HG03108 (cell line): ENCODE results near the gene SKP2.
"Not testable (repeated sequence)": the region's sequence is repeated elsewhere in the genome, so short reads cannot be mapped to it uniquely, and the experiment has no call there.

Experiments used
- ATAC-seq: cut with Tn5 transposase; IDR thresholded peaks from one replicate; pipeline ENCODE4 v1.9.1; 2021; ENCODE audit warnings: moderate library complexity; ENCODE audit not compliant: unreplicated experiment

Gene SKP2

DNA sequence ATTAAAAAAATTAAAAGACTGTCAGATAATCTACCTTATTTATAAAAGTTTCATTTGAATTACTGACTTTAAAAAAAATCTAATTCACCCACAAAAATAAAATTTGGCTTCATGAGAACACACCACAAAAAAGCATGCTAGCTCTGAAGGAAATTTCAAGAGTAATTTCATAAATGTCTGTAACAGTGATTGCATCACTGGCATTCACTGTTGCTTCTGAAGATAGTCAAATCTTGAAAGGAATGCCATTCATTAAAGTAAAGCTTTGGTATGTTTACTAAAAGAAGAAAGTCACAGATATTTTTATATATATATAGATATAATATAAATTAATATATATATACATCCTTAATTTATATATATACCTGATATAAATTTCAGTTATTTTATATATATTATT lies 46.4 kb downstream of the SKP2 start:
- ATAC-seq, result no peak

DNA sequence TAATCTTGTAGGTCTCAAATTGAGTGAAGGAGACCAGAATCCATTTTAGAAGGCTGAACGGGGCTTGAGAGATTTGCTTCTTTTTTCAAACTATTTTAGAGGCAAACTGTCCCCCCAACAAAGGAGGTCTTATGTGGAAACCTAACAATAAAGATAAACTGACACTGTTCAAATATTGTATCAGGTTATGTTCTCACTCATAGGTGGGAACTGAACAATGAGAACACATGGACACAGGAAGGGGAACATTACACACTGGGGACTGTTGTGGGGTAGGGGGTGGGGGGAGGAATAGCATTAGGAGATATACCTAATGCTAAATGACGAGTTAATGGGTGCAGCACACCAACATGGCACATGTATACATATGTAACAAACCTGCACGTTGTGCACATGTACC lies 46.9 kb downstream of the SKP2 start:
- ATAC-seq, result not testable (repeated sequence)

DNA sequence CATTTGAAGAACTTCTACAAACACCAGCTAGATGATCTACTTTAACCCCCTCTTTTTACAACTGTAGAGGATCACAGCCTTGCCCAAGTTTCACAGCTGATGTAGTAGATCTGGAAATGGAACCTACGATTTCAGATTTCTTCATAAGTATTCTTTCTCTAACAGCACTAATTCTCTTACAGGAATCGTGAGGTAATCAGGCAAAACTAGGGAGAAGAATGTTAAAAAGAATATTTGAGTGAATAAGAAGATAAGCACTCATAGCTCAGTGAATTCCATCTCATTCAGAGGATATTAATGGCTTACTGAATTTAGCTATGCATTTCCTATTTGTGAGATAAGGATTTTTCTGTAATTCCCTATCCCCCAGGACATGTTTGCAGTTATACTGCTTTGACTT lies 47.7 kb downstream of the SKP2 start:
- ATAC-seq, result no peak

DNA sequence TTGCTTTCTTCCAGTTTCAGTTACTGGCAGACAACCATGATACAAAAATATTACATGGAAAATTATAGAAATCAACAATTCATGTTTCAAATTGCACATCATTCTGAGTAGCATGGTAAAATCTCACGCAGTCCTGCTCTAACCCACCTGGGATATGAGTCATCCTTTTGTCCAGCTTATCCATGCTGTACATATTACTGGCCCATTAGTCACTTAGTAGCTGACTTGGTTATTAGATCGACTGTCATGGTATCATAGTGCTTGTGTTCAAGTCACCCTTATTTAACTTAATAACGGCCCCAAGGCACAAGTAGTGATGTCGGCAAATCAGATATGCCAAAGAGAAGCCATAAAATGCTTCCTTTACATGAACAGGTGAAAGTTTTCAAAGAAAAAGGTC lies 48.6 kb downstream of the SKP2 start:
- ATAC-seq, result no peak

DNA sequence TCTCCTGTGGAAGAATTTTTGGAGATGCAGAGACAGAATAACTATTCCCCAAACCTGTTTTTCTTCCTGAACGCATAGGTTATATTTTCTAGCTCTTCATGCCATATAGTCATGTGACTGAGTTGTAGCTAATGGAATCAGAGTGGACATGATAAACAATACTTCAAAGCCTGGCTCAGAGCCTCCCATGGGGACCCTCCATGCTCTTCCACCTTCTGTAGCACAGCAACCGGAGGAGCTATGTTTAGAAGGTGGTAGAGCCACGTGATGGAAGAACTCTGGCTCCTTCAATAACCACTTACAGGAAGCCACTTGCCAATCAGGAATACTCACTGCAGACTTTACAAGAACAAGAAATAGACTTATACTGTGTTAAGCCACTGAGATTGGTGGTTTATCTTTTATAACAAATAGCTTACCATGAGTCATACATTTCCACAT lies 50.6 kb downstream of the SKP2 start:
- ATAC-seq, result no peak

DNA sequence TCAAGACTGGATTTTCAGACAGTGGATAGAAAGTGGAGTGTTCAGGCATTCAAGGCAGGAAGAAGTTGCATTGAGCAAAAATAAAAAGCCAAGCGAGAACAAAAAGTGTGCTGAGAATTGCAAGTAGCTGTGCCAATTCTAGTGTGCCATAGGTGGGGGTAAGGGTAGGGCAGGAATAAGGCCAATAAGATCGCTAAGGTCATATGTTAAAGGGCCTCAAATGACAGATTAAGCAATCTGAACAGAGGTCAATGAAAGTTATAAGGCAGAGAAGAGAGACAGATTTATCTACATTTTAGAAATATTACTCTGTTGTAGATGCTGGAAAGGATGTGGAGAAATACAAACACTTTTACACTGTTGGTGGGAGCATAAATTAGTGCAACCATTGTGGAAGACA lies 53.4 kb downstream of the SKP2 start:
- ATAC-seq, result no peak

DNA sequence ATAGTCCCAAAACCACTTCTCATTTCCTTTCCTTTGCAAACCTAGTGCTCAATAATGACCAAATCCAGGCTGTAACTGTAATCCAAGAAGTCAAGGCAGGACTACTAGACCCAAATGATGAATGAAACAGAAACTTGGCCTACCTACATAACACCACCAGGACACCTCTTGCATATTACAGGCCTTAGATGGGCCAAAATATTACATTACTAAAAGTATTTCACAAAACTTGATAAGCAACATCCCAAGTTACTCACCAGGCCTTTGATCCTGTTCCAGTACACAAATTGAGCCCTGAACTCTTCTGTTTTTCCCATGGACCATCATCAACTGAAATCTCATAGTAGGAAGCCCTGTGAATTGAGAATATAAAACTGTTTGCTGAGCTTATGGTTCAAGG lies 55.0 kb downstream of the SKP2 start:
- no peak for ATAC-seq

DNA sequence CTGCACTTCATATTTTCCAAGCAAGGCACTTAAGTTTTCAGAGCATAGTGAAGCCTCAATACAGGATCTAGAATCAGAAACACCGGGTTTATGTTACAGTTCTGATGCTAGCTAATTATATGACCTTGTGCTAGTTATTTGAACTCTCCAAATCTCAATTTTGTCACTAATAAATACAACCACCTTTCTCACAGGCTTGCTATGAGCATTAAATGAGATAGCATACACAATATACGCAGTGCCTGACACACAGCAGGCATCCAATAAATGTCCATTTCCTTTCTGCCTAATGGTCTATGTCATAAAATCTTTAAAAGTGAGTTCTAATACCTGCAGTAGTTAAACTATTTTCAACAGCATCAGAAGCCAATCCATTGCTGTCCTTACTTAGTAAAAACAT lies 56.9 kb downstream of the SKP2 start:
- no peak for ATAC-seq

DNA sequence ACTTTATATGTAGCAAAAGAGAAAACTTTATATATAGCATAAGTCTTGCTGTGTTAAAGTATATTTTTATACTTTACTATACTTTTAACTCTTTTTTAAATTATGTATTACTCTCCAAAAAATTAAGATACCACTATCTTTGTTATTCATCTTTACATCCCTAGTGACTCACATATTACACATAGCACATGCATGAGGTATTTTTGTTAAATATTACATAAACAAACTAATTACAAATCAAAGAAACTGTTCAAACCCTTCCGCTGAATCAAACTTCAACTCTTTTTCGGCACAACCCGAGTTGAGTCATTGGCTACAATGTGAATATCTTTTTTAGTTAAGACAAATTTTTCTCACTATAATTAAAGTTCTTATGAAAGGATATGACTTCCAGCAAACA lies 57.8 kb downstream of the SKP2 start:
- ATAC-seq, result no peak

DNA sequence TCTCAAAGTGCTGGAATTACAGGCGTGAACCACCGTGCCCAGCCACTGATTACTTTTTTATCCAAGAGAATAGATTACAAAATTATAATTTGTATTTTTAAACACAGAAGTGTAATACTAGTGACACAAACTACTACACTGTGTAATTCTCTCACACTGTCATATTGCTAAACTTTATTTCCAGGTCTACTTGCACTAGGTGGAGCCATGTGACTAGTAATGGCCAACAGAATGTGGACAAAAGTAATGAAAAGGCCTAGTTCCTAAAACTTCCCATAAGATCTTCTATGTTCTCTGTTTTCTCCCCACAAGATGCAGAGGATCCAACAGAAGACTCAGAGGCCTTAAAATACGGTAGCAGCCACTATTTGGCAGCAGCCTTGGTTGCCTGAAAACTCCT lies 62.5 kb downstream of the SKP2 start:
- ATAC-seq, result no peak

DNA sequence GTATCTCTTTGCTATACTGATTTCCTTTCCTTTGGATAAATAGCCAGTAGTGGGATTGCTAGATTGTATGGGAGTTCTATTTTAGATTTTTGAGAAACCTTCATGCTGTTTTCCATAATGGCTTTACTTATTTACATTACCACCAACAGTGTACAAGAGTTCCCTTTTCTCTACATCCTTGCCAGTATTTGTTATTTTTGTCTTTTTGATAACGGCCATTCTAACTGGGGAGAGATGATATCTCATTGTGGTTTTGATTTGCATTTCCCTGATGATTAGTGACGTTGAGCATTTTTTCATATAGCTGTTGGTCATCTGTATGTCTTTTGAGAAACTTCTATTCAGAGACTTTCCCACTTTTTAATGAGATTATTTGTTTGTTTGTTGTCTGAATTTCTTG lies 64.0 kb downstream of the SKP2 start:
- ATAC-seq, result no peak

DNA sequence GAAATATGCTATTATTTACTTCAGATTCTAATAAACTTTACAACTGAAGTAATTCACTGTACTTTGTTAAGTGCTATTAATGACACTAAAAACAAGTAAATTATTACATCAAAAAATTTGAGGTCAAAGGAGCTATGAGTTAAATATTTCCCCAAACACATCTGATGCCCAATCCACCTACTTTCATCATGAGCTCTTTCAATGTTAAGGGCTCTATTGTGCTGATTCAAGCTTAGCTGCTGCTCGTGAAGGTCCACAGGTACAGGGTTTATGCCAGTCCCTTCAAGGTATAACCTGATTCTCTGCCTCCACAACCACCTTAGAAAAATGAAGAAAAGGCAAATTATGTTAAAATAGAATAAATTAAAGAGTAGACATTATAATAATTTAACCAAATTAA lies 65.7 kb downstream of the SKP2 start:
- no peak for ATAC-seq

DNA sequence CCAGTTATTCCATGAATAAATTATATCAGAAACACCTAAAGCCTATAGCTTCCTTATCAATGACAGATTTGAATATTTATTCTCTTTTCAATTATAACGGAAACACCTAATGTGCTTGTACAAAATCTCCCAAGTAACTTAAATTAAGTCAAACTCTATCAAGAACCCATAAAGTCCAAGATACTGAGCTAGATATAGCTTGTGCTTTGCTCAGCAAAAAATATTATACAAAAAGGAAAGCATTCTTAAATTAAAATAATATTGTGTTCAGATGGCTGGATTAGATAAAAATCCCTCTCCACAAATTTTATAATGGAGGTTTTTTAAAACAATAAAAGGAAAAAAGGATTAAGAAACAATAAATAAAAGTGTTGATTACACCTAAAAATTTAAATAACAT lies 66.1 kb downstream of the SKP2 start:
- no peak for ATAC-seq

DNA sequence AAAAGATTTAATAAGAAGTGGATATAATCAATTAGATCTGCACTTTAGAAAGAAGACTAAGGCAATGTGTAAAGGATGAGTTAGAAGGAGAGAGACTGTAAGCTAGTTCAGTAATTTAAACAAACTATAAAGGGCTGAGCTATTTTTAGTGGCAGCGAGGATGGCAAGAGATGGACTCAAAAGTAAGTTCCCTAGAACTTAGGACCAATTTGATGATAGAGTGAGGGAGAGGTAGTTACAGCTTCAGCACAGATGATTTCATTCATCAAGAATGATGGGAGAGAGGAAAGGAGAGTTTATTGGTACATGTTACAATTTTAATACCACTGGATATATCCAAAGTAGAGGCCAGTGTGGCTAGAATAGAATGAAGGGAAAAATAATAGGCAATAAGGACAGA lies 70.7 kb downstream of the SKP2 start:
- no peak for ATAC-seq

DNA sequence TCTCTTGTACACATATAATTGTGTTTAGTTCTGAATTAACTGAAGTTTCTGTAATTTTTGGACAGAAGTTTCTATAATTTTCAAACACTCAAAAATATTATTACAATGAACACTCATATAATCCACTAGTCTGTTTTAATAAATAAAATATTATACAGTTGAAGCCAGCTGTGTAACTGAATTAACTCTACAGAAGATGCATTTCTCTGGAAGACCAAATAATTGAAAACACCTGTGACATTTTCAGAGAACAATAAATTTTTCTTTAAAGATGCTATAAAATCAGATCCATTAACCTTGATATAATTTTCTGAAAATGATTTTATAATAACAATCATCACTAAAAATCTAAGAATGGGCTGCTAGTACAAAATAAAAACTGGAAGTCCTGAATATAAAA lies 75.1 kb downstream of the SKP2 start:
- no peak for ATAC-seq

DNA sequence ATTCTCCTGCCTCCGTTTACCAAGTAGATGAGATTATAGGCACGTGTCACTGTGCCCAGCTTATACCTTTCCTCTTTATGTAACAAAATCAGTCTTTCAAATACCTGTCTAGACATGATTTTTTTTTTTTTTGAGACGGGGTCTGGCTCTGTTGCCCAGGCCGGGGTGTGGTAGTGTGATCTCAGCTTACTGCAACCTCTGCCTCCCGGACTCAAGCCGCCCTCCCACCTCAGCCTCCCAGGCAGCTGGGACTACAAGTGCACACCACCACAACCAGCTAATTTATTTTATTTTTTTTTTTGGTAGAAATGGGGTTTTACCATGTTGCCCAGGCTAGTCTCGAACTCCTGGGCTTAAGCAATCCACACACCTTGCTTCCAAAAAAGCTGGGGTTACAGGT lies 76.6 kb downstream of the SKP2 start:
- ATAC-seq, result no peak

DNA sequence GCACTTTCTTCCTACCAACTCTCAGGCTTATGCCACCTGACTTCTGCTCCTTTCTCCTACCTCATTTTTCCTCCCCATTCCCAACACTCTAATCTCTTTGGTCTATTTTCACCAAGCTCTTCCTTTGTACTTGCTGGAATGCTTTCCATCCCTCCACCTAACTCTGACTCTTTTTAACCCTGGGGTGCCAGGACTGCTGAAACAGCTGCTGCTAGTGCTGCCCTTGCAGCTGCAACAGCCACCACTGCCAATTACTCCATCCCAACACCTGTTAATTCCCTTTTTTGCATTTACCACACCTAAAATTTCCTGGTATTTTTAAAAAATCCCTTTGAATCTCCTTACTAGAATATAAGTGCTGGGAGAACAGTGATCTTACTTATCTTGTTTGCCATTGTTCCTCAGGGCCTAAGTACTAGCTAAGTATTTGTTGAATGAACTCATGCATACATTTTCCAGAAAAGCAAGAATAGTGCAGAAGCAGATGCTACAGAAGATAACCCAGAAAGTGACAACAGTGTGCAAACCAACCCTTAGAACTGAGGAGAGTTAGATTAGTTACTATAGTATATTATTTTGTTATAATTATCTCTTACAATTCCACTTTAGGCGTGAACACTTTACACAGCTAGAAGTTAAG lies 78.4 kb downstream of the SKP2 start:
- no peak for ATAC-seq

DNA sequence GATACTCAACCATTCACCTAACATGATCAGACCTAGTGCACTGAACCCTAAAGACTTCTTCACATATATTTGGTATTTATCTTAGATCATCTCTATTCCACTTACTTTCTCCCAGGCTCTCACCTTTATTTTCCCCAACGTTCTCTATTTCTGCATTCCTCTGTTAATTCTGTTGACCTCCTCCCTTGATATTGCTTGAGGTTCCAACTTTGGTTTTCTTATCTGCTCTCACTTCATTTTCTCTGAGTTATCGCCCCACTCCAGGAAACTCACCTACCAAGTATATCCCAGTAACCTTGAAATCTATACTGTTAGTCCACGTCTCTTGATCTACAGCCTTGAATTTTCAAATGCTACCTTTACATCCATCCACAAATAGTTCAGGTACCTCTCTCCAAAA lies 80.6 kb downstream of the SKP2 start:
- ATAC-seq, result no peak
